Activated CD8-positive, alpha-beta memory T cell treated with anti-CD3 and anti-CD28 coated beads, Interleukin-2, amount 50 U/mL, for 48 hours (primary cell): ENCODE measurements around the gene IL1RAPL2.

ENCODE experiments used
- DNase-seq: peaks from one replicate; pipeline ENCODE4 v3.0.0-alpha.2; 2020

The IL1RAPL2 gene

GRCh38 chrX:105282077-105282476, 716.1 kb downstream of the IL1RAPL2 start:
- DNase-seq, result no peak

DNA sequence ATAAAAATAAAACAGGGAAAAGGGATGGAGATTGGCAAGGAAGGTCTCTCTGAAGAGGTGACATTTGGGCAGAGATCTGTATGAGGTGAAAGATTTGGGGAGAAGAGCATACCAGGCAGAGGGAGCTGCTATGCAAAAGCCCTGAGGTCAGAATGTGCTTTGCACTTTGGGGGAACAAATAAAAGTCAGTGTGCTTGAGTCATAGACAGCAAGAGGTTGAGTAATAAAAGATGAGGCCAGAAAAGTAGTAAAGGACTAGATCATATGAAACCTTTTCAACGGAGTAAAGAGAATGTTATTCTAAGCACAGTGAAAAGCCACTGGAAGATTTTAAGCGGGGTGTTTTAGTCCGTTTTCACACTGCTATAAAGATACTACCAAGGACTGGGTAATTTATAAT, 731.0 kb downstream of the IL1RAPL2 start:
- DNase-seq, result no peak

GRCh38 chrX:105299286-105299685, 733.3 kb downstream of the IL1RAPL2 start:
- DNase-seq, result no peak

- no peak for DNase-seq
Measured at GRCh38 chrX:105302246-105302645, 736.2 kb downstream of the IL1RAPL2 start.

- no peak for DNase-seq
Measured at GRCh38 chrX:105307762-105308161, 741.8 kb downstream of the IL1RAPL2 start.

- no peak for DNase-seq
Measured at GRCh38 chrX:105313596-105313995, 747.6 kb downstream of the IL1RAPL2 start.

- DNase-seq, result no peak
Measured at GRCh38 chrX:105314458-105314857, 748.5 kb downstream of the IL1RAPL2 start.

DNA sequence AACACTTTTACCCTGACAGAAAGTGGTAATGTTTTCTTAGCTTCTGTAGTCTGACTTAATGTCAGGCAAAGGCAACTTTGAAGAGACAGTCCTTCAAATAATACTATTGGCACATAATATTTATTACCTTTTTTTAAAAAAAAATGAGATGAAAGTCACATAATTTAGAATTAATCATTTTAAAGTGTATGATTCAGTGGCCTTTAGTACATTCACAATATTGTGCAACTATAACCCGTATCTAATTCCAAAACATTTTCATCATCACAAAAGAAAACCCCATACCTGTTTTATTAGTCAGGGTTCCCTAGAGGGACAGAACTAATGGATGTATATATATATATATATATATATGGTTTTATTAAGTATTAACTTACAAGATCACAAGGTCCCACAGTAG, 749.2 kb downstream of the IL1RAPL2 start:
- no peak for DNase-seq

GRCh38 chrX:105317117-105317516, 751.1 kb downstream of the IL1RAPL2 start:
- DNase-seq, result no peak

GRCh38 chrX:105323928-105324327, 757.9 kb downstream of the IL1RAPL2 start:
- no peak for DNase-seq

DNA sequence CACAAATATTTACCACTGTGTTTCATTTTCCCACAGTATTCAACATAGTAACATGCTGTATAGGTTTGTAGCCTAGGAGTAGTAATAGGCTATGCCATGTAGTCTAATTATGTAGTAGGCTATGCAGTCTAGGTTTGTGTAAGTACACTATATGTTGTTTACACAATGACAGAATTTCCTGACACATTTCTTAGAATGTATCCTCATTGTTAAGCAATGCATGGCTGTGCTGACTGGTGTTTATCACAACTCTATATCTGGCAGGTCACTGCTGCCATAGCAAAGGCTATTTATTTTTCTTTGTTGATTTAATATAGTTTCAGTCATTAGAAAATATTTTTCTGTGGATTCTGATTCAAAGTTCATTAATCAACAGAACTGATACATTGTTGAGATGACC, 762.8 kb downstream of the IL1RAPL2 start:
- no peak for DNase-seq

DNA sequence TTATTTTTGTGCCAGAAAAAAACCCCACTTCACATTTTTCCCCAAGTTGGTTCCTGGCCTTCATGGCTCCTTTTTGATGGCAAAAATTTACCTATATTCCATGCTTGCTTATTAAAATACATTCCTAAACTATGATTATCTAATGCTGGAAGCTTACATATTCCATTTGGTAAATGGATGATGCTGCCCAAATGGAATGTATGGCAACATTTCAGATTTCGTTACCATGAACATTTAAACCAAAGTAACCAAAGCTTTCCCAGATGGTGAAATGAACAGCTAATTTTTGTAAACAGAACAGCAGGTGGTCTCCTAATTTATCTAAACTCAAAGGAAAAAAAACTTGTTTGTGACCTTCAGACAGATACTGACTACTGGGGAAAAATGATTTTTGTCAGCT, 765.2 kb downstream of the IL1RAPL2 start:
- DNase-seq, result no peak

DNA sequence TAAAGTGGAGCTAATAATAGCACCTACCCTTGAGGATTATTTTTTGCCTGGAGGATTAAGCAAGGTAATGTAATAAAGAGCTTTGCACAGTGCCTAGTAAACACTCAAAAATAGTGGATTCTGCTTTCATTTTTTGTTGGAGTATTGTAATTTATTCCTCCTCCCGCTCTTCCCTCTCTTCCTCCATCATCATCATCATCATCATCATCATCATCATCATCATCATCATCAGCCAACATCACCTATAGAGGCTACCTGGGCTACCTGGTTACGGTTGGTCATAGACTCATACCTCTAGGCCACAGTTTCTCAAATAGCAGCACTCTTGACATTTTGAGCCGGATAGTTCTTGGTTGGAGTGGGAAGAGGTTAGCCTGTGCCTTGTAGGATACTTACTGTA, 781.4 kb downstream of the IL1RAPL2 start:
- DNase-seq, result no peak

GRCh38 chrX:105349476-105349875, 783.5 kb downstream of the IL1RAPL2 start:
- no peak for DNase-seq

GRCh38 chrX:105375816-105376215, 809.8 kb downstream of the IL1RAPL2 start:
- no peak for DNase-seq

DNA sequence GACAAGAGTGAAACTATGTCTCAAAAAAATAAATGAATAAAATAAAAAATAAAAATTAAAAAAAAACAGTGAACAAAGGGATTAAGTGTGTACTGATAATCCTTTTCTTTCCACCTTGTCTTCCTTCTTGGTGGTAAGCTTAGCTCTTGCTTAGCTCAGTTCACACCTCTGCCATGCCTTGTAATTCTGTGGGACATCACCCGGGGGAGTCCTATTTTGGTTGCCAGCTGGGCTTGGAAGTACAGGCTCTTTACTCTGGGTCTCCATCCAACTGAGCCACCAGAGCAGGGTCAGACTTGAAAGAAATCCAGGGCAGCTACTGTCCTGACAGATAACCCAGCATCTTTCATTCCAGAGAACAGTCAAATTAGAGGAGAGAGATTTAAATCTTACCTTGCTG, 858.7 kb downstream of the IL1RAPL2 start:
- no peak for DNase-seq

GRCh38 chrX:105451401-105451800, 885.4 kb downstream of the IL1RAPL2 start:
- no peak for DNase-seq

DNA sequence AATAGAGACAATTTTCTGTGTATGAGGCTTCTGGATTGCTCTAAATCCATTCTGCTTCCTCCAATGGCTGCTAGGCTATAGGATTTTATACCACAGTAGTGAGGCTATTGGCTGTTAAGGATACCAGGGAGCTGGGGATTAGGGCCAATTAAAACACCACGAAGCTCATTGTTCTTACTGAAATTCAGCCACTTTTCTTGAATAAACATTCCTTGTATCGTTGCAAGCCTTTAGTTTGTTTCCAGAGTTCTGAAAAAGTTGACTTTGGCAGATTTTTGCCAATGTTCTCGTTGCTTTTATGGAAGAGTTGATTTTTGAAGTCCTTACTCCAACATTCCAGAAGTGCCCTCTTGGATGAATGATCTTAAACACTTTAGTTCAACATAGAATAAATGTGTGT, 892.8 kb downstream of the IL1RAPL2 start:
- DNase-seq, result no peak

- DNase-seq, result no peak
Measured at GRCh38 chrX:105460376-105460775, 894.4 kb downstream of the IL1RAPL2 start.

- DNase-seq, result no peak
Measured at GRCh38 chrX:105461016-105461415, 895.0 kb downstream of the IL1RAPL2 start.

DNA sequence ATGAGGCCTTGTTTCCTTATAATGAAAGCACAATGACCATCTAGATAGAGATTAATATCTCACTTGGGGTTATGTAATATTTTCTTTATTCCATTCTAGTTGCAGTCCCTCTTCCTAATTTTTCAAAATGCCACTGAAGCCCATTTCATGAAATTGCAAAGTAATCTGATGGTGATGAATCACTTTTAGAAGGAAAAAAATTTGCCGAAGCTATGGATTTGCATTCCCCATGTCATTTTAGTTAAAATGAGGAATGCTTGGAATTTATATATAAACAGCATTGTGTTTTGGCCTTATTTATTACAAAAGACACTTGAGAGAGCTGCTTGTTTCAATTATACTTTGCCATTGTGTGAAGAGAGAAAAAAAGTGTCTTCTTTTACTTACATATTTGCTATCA, 896.2 kb downstream of the IL1RAPL2 start:
- DNase-seq, result no peak

- DNase-seq, result no peak
Measured at GRCh38 chrX:105463473-105463872, 897.5 kb downstream of the IL1RAPL2 start.

DNA sequence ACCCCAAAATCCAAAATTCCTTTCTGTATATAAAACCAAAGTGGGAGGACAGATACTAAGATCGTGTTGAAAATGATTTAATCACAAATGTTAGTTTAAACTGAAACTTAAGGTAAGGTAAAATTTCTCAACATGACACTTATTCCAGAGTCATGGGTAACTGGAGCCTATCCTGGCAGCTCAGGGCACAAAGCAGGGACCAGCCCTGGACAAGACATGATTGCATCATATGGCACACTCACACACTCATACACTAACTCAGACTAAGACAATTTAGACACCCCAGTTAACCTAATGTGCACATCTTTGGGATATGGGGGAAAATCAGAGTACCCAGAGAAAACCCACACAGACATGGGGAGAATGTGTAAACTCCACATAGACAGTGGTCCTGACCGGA, 898.6 kb downstream of the IL1RAPL2 start:
- no peak for DNase-seq

GRCh38 chrX:105468741-105469140, 902.7 kb downstream of the IL1RAPL2 start:
- no peak for DNase-seq

DNA sequence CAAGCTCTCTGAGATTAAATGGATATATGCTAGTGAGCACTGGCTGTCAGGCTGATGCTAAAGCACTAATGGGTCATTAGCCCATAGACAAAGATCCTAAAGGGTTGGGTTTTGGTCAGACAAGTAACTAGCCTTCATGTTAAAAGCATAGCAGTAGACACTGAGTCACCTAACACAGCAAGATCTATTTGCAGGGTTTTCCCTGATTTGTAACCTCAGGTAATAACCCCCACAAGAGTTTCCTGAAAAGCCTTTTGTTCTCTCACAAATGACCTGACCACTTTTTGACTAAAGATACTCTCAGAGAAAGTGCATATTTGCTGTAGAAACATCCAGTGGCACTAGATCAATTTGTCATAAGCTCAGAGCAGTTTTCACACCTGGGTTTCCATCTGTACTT, 905.6 kb downstream of the IL1RAPL2 start:
- DNase-seq, result no peak

DNA sequence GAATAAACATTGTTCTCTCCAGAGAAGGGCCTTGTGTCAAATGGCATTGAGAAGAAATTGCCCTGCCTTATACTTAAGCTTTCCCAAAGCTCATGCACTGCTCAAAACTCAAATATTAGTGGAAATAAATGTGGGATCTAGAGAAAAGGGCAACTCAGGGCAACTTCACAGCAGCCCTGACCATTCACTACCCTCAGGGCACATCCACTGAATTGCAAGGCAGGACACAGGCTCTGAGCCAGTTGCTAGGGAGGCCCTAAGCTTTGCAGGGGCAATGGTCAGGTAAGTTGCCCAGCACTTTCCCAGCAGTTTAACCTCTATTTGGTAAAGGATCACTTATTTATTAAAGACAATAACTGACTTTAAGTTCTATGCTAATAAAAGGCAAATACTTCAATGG, 909.8 kb downstream of the IL1RAPL2 start:
- no peak for DNase-seq
